Breast epithelium (tissue), 3 donors: ENCODE data around the gene C1orf210.

ENCODE experiments used
- POLR2A ChIP-seq: fragments of 450-650 bp; IDR thresholded peaks from one replicate; pipeline ENCODE4 v1.6.1; 2016; ENCODE audit warnings: antibody characterized with exemption, mild to moderate bottlenecking, moderate library complexity
- POLR2AphosphoS5 ChIP-seq, 3 donors: sonication (generic); formaldehyde crosslinking; IDR thresholded peaks; one replicate each; pipeline ENCODE4 v1.6.1; 2017; ENCODE audit warnings: antibody characterized with exemption in 3 of 3
- TF ChIP-seq, protein P1 (sequence below), 3 donors: fragments of 450-650 bp; IDR thresholded peaks; one replicate each; pipeline ENCODE4 v1.5.1; 2016 to 2017; ENCODE audit warnings: antibody characterized with exemption in 3 of 3, mild to moderate bottlenecking in 3 of 3, moderate library complexity in 3 of 3

- TF ChIP-seq, protein P1, sequence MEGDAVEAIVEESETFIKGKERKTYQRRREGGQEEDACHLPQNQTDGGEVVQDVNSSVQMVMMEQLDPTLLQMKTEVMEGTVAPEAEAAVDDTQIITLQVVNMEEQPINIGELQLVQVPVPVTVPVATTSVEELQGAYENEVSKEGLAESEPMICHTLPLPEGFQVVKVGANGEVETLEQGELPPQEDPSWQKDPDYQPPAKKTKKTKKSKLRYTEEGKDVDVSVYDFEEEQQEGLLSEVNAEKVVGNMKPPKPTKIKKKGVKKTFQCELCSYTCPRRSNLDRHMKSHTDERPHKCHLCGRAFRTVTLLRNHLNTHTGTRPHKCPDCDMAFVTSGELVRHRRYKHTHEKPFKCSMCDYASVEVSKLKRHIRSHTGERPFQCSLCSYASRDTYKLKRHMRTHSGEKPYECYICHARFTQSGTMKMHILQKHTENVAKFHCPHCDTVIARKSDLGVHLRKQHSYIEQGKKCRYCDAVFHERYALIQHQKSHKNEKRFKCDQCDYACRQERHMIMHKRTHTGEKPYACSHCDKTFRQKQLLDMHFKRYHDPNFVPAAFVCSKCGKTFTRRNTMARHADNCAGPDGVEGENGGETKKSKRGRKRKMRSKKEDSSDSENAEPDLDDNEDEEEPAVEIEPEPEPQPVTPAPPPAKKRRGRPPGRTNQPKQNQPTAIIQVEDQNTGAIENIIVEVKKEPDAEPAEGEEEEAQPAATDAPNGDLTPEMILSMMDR (IDR thresholded peaks at IDR 0.05), result no peak
- TF ChIP-seq POLR2A (no peak), POLR2AphosphoS5 (IDR thresholded peaks at IDR 0.05) (no peak)
Measured at GRCh38 chr1:43284065-43284464, 1.3 kb downstream of the C1orf210 start.
